Heart left ventricle (tissue), 13 donors: ENCODE results near the gene SBK1.

Experiments
- CTCF ChIP-seq, 12 donors: fragments of 200-600 bp; sonication (generic) in 4 of 12; IDR thresholded peaks; one replicate each; pipeline versions ENCODE4 v1.5.0 to v1.8.0; 2018 to 2022; ENCODE audit warnings: antibody characterized with exemption in 12 of 12, mild to moderate bottlenecking in 5 of 12
- POLR2A ChIP-seq, 2 donors: fragments of 450-650 bp; IDR thresholded peaks; one replicate each; pipeline ENCODE4 v1.6.1; 2017; ENCODE audit warnings: antibody characterized with exemption in 2 of 2, mild to moderate bottlenecking in 2 of 2, moderate library complexity in 2 of 2
- donor health status: ischemic (EF 13 %, LVEDD 7.1; RV severe dilation, severe dysfunction).
- donor health status: DM: no; HTN: yes; CAD: no.
- donor health status: DM: no; HTN: no; CAD: no.
- donor health status: ischemic (EF 25% LVEDD 6.9; RV normal size, moderate dysfunction).
- donor health status: ischemic (EF 25% LVEDD 5.7; RV mildly dilated, moderate dysfunction).
- donor health status: ischemic (EF 35%, LVEDD 5.7; RV mildly dilated, moderate dysfunction).
- donor health status: nonischemic (EF 11% LVEDD 7.7; RV severe dilation, severe dysfunction).
- donor health status: DM: yes; HTN: yes; CAD: no.
- donor health status: PGD.
- donor health status: ischemic (EF 29% LVEDD 5.4; RV normal size, mild dysfunction).
- donor health status: nonischemic (EF 23%, LVEDD 6.1; RV moderate dilation, normal function).

- TF ChIP-seq CTCF (IDR thresholded peaks at IDR 0.05) = no peak
- TF ChIP-seq POLR2A (IDR thresholded peaks at IDR 0.05) = no peak
These were observed 25.9 kb downstream of the SBK1 start for GRCh38 chr16:28318042-28318744.
